NCI-H1436 (cell line): ENCODE data around the gene SUPT3H.
"Not testable (repeated sequence)": the region's sequence is repeated elsewhere in the genome, so short reads cannot be mapped to it uniquely, and the experiment has no call there.

Experiments
- DNase-seq: peaks from one replicate; lab custom pipeline; 2025; lab: John Stamatoyannopoulos, UW

Gene SUPT3H

GRCh38 chr6:44898296-44898930 is 479.3 kb downstream of the SUPT3H start:
- no peak for DNase-seq

GRCh38 chr6:44897316-44897715 is 480.4 kb downstream of the SUPT3H start:
- DNase-seq, result no peak

GRCh38 chr6:44896701-44897100 is 481.0 kb downstream of the SUPT3H start:
- DNase-seq, result no peak

GRCh38 chr6:44892579-44892978 is 485.2 kb downstream of the SUPT3H start:
- DNase-seq, result no peak

- DNase-seq, result not testable (repeated sequence)
These were observed 498.7 kb downstream of the SUPT3H start for GRCh38 chr6:44879071-44879470.

- DNase-seq, result not testable (repeated sequence)
These were observed 501.1 kb downstream of the SUPT3H start for GRCh38 chr6:44876638-44877037.

- DNase-seq, result no peak
These were observed 508.3 kb downstream of the SUPT3H start for GRCh38 chr6:44869321-44869897.

- DNase-seq, result no peak
These were observed 508.8 kb downstream of the SUPT3H start for GRCh38 chr6:44868910-44869309.

- DNase-seq, result no peak
These were observed 509.4 kb downstream of the SUPT3H start for GRCh38 chr6:44868335-44868668.

- no peak for DNase-seq
These were observed 510.0 kb downstream of the SUPT3H start for GRCh38 chr6:44867571-44868334.

GRCh38 chr6:44865184-44865583 is 512.5 kb downstream of the SUPT3H start:
- not testable (repeated sequence) for DNase-seq

- DNase-seq, result no peak
These were observed 517.8 kb downstream of the SUPT3H start for GRCh38 chr6:44859901-44860410.

GRCh38 chr6:44858998-44859397 is 518.7 kb downstream of the SUPT3H start:
- DNase-seq, result no peak

GRCh38 chr6:44856479-44856878 is 521.3 kb downstream of the SUPT3H start:
- no peak for DNase-seq

- peak; percentile 8 for DNase-seq
These were observed 521.9 kb downstream of the SUPT3H start for GRCh38 chr6:44855562-44856411.

GRCh38 chr6:44854712-44855443 is 522.9 kb downstream of the SUPT3H start:
- no peak for DNase-seq

- DNase-seq, result no peak
These were observed 526.6 kb downstream of the SUPT3H start for GRCh38 chr6:44851176-44851575.

GRCh38 chr6:44850312-44850711 is 527.4 kb downstream of the SUPT3H start:
- DNase-seq, result no peak

GRCh38 chr6:44849806-44850205 is 527.9 kb downstream of the SUPT3H start:
- no peak for DNase-seq

- no peak for DNase-seq
These were observed 534.0 kb downstream of the SUPT3H start for GRCh38 chr6:44843734-44844133.

- DNase-seq, result no peak
These were observed 535.1 kb downstream of the SUPT3H start for GRCh38 chr6:44842616-44843015.

GRCh38 chr6:44841829-44842228 is 535.9 kb downstream of the SUPT3H start:
- DNase-seq, result no peak
